NB4 (cell line): ENCODE results near the gene TVP23C.

Experiments used
- MAX ChIP-seq: IDR thresholded peaks from 2 replicates; pipeline ENCODE4 v1.6.1; 2011; ENCODE audit warnings: low read depth, low read length
- POLR2A ChIP-seq: IDR thresholded peaks from 2 replicates; pipeline ENCODE4 v1.6.1; 2011; ENCODE audit warnings: mild to moderate bottlenecking; ENCODE audit not compliant: insufficient read length; ENCODE audit errors: extremely low read depth

DNA sequence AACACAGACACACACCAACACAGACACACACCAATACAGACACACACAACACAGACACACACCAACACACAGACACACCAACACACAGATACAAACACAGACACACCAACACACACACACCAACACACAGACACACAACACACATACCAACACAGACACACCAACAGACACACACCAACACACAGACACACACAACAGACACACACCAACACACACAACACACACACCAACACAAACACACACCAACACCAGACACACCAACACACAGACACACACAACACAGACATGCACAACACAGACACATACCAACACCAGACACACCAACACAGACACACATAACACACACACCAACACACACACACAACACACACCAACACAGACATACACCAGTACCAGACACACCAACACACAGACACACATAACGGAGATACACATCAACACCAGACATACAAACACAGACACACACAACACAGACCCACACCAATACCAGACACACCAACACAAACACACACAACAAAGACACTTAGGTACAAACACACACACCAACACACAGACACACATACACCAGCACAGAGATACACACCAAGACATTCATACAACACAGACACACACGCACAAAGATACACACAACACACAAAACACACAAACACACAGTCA is 98.1 kb downstream of the TVP23C start:
- TF ChIP-seq POLR2A (no peak), MAX (no peak)
